K562 (cell line): ENCODE results near the gene TMEM167B. TPM values are rescaled to one million over a fixed set of nuclear protein-coding genes. Genes with fewer than 3 reads are reported as not detected.

Experiments
- ATAC-seq: fragments of 200-7000 bp; cut with Tn5 transposase; 3 replicates; pipeline ENCODE4 v1.9.1; 2020; ENCODE audit warnings: moderate library complexity
- BruUV-seq: library from RNA; stranded (reverse); fragments of 400-500 nt; replicated peaks from 2 replicates; lab custom pipeline; 2021; lab: Mats Ljungman, UMichigan
- CTCF ChIA-PET: fragments of 300-600 bp; formaldehyde crosslinking; extraction: SDS; loops from one replicate; lab custom pipeline; 2021; ENCODE audit warnings: low intra/inter-chr PET ratio; lab: Yijun Ruan, JAX
- POLR2A ChIA-PET: fragments of 300-600, 350-650 bp; sonication (Branson Sonifier 250); formaldehyde crosslinking; extraction: SDS; loops from one replicate; lab custom pipeline; 2021; ENCODE audit warnings: antibody characterized with exemption, inconsistent platforms; lab: Yijun Ruan, JAX
- DNase-seq, 4 experiments: peaks; one replicate each; pipeline versions ENCODE4 v3.0.0 to v3.0.0-alpha.2; 2011 to 2018; ENCODE audit warnings: low spot score in 3 of 4, mixed read lengths in 3 of 4; ENCODE audit errors: extremely low read depth in 1 of 4
- FAIRE-seq: peaks from 2 replicates; lab custom pipeline; 2011; peaks lifted over from hg19 to GRCh38; lab: Jason Lieb, UNC
- H2AFZ ChIP-seq: 2 replicates; pipeline ENCODE4 v1.6.0; 2011; ENCODE audit warnings: low read depth, low read length, control low read depth, inconsistent platforms
- H3K27ac ChIP-seq: fragments of 200-600 bp; 3 replicates; pipeline ENCODE4 v1.8.0; 2011; ENCODE audit warnings: low read depth, mild to moderate bottlenecking, control low read depth, inconsistent platforms, low read length, moderate library complexity, mixed read lengths; ENCODE audit errors: extremely low read depth
- H3K27me3 ChIP-seq, 2 experiments: fragments of 300-600 bp in 1 of 2; 2 replicates in 1 of 2; 3 replicates in 1 of 2; pipeline versions ENCODE4 v1.6.0 to v1.8.0; 2011; ENCODE audit warnings: inconsistent platforms in 2 of 2, low read length in 2 of 2, mild to moderate bottlenecking in 1 of 2, mixed read lengths in 1 of 2, moderate library complexity in 1 of 2; ENCODE audit not compliant: control insufficient read depth in 2 of 2, insufficient read depth in 2 of 2
- H3K36me3 ChIP-seq: fragments of 300-600 bp; 3 replicates; pipeline ENCODE4 v1.8.0; 2011; ENCODE audit warnings: mild to moderate bottlenecking, low read length, inconsistent platforms; ENCODE audit not compliant: control insufficient read depth, insufficient read depth
- H3K4me1 ChIP-seq, 2 experiments: fragments of 200-600 bp in 1 of 2; replicated peaks in 1 of 2; 2 replicates in 1 of 2; 3 replicates in 1 of 2; pipeline versions ENCODE4 v1.5.1 to v1.8.0; 2011; ENCODE audit warnings: inconsistent platforms in 2 of 2, low read length in 2 of 2, mild to moderate bottlenecking in 1 of 2, mixed read lengths in 1 of 2, moderate library complexity in 1 of 2; ENCODE audit not compliant: control insufficient read depth in 2 of 2, insufficient read depth in 2 of 2
- H3K4me2 ChIP-seq: 2 replicates; pipeline ENCODE4 v1.6.1; 2011; ENCODE audit warnings: low read length, control low read depth, inconsistent platforms, mixed read lengths; ENCODE audit not compliant: insufficient read depth
- H3K4me3 ChIP-seq: fragments of 200-600 bp; sonication (generic), shearing (Covaris generic); 2 replicates; pipeline ENCODE4 v1.5.1; 2016; ENCODE audit warnings: control low read depth, inconsistent platforms
- H3K79me2 ChIP-seq: fragments of 200-600 bp; 3 replicates; pipeline ENCODE4 v1.8.0; 2011; ENCODE audit warnings: low read length, inconsistent platforms; ENCODE audit not compliant: control insufficient read depth, insufficient read depth
- H3K9ac ChIP-seq, 2 experiments: 2 replicates each; pipeline versions ENCODE4 v1.6.0 to v1.6.1; 2011; ENCODE audit warnings: low read depth in 2 of 2, low read length in 2 of 2, control low read depth in 1 of 2, inconsistent platforms in 1 of 2, mild to moderate bottlenecking in 1 of 2, mixed read lengths in 1 of 2; ENCODE audit not compliant: insufficient read depth in 1 of 2
- H3K9me1 ChIP-seq: one replicate; pipeline ENCODE4 v1.6.0; 2011; ENCODE audit warnings: inconsistent platforms, mild to moderate bottlenecking, low read length, moderate library complexity; ENCODE audit not compliant: control insufficient read depth, insufficient read depth
- H3K9me3 ChIP-seq: replicated peaks from 2 replicates; pipeline ENCODE4 v1.5.1; 2011; ENCODE audit warnings: low read depth, low read length, inconsistent platforms; ENCODE audit not compliant: control insufficient read depth, insufficient read depth
- H4K20me1 ChIP-seq: replicated peaks from 2 replicates; pipeline ENCODE4 v1.6.1; 2011; ENCODE audit warnings: low read length, inconsistent platforms, mixed read lengths; ENCODE audit not compliant: control insufficient read depth, insufficient read depth
- ATF6 ChIP-seq: sonication (generic); formaldehyde crosslinking; IDR thresholded peaks from 2 replicates; pipeline ENCODE4 v1.4.0; 2020; ENCODE audit warnings: mild to moderate bottlenecking, missing genetic modification reagents
- CHD2 ChIP-seq: IDR thresholded peaks from 2 replicates; pipeline ENCODE4 v1.6.1; 2011; ENCODE audit warnings: low read depth, low read length
- ELF4 ChIP-seq: fragments of 450-650 bp; formaldehyde crosslinking; IDR thresholded peaks from 2 replicates; pipeline ENCODE4 v1.4.0; 2022; ENCODE audit warnings: missing genetic modification characterization
- ERF ChIP-seq: fragments of 450-650 bp; formaldehyde crosslinking; IDR thresholded peaks from 2 replicates; pipeline ENCODE4 v1.4.0; 2020; ENCODE audit warnings: mild to moderate bottlenecking, mixed read lengths
- ESRRB ChIP-seq: fragments of 250-450 bp; sonication (Bioruptor Pico); IDR thresholded peaks from 2 replicates; pipeline ENCODE4 v1.5.0; 2020; ENCODE audit warnings: mild to moderate bottlenecking, moderate library complexity, borderline replicate concordance
- GATAD2B ChIP-seq: fragments of 450-650 bp; IDR thresholded peaks from 2 replicates; pipeline ENCODE4 v1.6.1; 2017; ENCODE audit warnings: mild to moderate bottlenecking, borderline replicate concordance
- KLF10 ChIP-seq: fragments of 250-450 bp; sonication (Bioruptor Pico); IDR thresholded peaks from 2 replicates; pipeline ENCODE4 v1.6.1; 2021; ENCODE audit warnings: matching md5 sums
- MBD1 ChIP-seq: fragments of 250-450 bp; sonication (Bioruptor Pico); IDR thresholded peaks from 2 replicates; pipeline ENCODE4 v1.8.0; 2022; ENCODE audit warnings: inconsistent platforms
- MYNN ChIP-seq, 2 experiments: sonication (generic); formaldehyde crosslinking in 1 of 2; IDR thresholded peaks; 2 replicates each; pipeline versions ENCODE4 v1.5.0 to v1.6.1; 2016 to 2020; ENCODE audit warnings: antibody characterized with exemption in 1 of 2, missing genetic modification reagents in 1 of 2
- NFIC ChIP-seq: fragments of 450-650 bp; IDR thresholded peaks from 2 replicates; pipeline ENCODE4 v1.6.1; 2017; ENCODE audit warnings: mild to moderate bottlenecking, inconsistent platforms
- OTX1 ChIP-seq: fragments of 450-650 bp; formaldehyde crosslinking; IDR thresholded peaks from 2 replicates; pipeline ENCODE4 v1.4.0; 2022; ENCODE audit warnings: mild to moderate bottlenecking
- POLR3A ChIP-seq: IDR thresholded peaks from 2 replicates; pipeline ENCODE4 v1.6.1; 2011; ENCODE audit warnings: borderline replicate concordance, mild to moderate bottlenecking, moderate library complexity; ENCODE audit not compliant: insufficient read length, insufficient read depth; ENCODE audit errors: extremely low read depth
- RB1 ChIP-seq: fragments of 450-650 bp; IDR thresholded peaks from 2 replicates; pipeline ENCODE4 v1.6.1; 2017; ENCODE audit warnings: low read depth, mild to moderate bottlenecking
- SMARCE1 ChIP-seq: fragments of 450-650 bp; IDR thresholded peaks from 2 replicates; pipeline ENCODE4 v1.7.1; 2016; ENCODE audit warnings: mild to moderate bottlenecking
- ZNF274 ChIP-seq: IDR thresholded peaks from 2 replicates; pipeline ENCODE4 v1.6.1; 2011; ENCODE audit warnings: low read depth, mild to moderate bottlenecking, low read length, moderate library complexity, borderline replicate concordance
- ZNF311 ChIP-seq: fragments of 250-450 bp; sonication (Bioruptor Pico); IDR thresholded peaks from 2 replicates; pipeline ENCODE4 v1.4.0; 2020; ENCODE audit warnings: mild to moderate bottlenecking, moderate library complexity
- ZNF518B ChIP-seq: fragments of 250-450 bp; sonication (Bioruptor Pico); IDR thresholded peaks from 2 replicates; pipeline ENCODE4 v1.5.0; 2021; ENCODE audit warnings: mild to moderate bottlenecking, moderate library complexity
- ZNF707 ChIP-seq: fragments of 250-450 bp; sonication (Bioruptor Pico); conservative IDR thresholded peaks from 2 replicates; pipeline ENCODE4 v1.8.0; 2022; ENCODE audit warnings: inconsistent platforms, mild to moderate bottlenecking, moderate library complexity
- WGBS: fragments of 100-300 bp; shearing (Covaris generic); methylation state at CpG from one replicate; pipeline ENCODE4 v1.1.6; 2016; ENCODE audit warnings: low coverage, mixed read lengths; ENCODE audit not compliant: insufficient coverage; ENCODE audit errors: missing lambda C conversion rate; 5-methylcytosine and 5-hydroxymethylcytosine counted together
- in situ Hi-C: fragments of 300-500 bp; cut with MboI; formaldehyde crosslinking; loops from 4 replicates; pipeline ENCODE4 v1.15.0; 2018; ENCODE audit warnings: inconsistent platforms, mixed read lengths
- intact Hi-C: fragments of 100-400 bp; cut with micrococcal nuclease; formaldehyde crosslinking; loops from 2 replicates; pipeline ENCODE4 v1.14.2; 2022
- polyA plus RNA-seq, 8 experiments: library from polyadenylated mRNA; depleted of rRNA in 4 of 8; stranded (reverse) in 5 of 8; unstranded in 3 of 8; fragments of >200 nt; fragmentation: Nextera tagmentation in 2 of 8; fragmentation: Illumina TruSeq in 1 of 8; extraction: Ambion mirVana in 2 of 8; extraction: Trizol in 1 of 8; gene quantifications; 2 replicates each; pipeline versions ENCODE4 v1.2.1 to v1.2.3, GENCODE V29; 2011 to 2014; ENCODE audit warnings: inconsistent platforms in 1 of 8, missing spikeins in 1 of 8
- total RNA-seq, 7 experiments: library from RNA; depleted of rRNA in 6 of 7; stranded (reverse); fragments of >200 nt in 6 of 7; fragmentation: Illumina TruSeq in 2 of 7; extraction: Trizol in 2 of 7; gene quantifications; 2 replicates each; pipeline versions ENCODE4 v1.2.1 to v1.2.3, GENCODE V29; 2011 to 2021; ENCODE audit warnings: low replicate concordance in 1 of 7

The TMEM167B gene
- total and polyA plus RNA-seq, 9 of the 15 experiments (the other 6 are each of a cell fraction or from before 2014, with no cell fraction given): 17.2 to 36.4 (median 32.2) TPM

GRCh38 chr1:109131059-109131458 is 40.5 kb downstream of the TMEM167B start:
- no peaks in the 10 kb centered on the region for H3K9me1 ChIP-seq
- H3K4me3 ChIP-seq: no peak overlapping the region
- ATAC-seq (no peak), FAIRE-seq (no peak), DNase-seq (no peak)
- peaks cover 19 to 24% of the 10 kb centered on the region in 2 experiments; a peak in 3 of 5 replicates for H3K4me1 ChIP-seq
- H3K4me2 ChIP-seq: no peak overlapping the region
- no peak overlapping the region for H3K9ac ChIP-seq
- ChIA-PET CTCF (no interaction called here), POLR2A (interaction anchor here (0.6 to 1.4 kb wide), 12 partner anchors 10 to 183 kb away, joined by 3 to 4 read pairs (median 3); no protein-coding TSS in a partner anchor)
- no peaks in the 10 kb centered on the region for H3K9me3 ChIP-seq
- H3K27ac ChIP-seq: no peak overlapping the region
- no peaks in the 10 kb centered on the region for H3K79me2 ChIP-seq
- no peak for TF ChIP-seq KLF10
- TF ChIP-seq MBD1 (CRISPR knock-in tag): no peak
- TF ChIP-seq ERF: no peak
- no peak for TF ChIP-seq MYNN (IDR thresholded peaks at IDR 0.05)
- TF ChIP-seq MYNN (CRISPR knock-in tag; IDR thresholded peaks at IDR 0.05): no peak
- no peak for TF ChIP-seq SMARCE1
- no peak for TF ChIP-seq CHD2
- TF ChIP-seq OTX1 (CRISPR knock-in tag): no peak
- TF ChIP-seq ZNF274: no peak
- no peak for TF ChIP-seq ZNF518B (CRISPR knock-in tag)
- no peak for TF ChIP-seq RB1
- TF ChIP-seq ZNF311 (CRISPR knock-in tag): no peak
- no peak for TF ChIP-seq ELF4 (CRISPR knock-in tag)
- TF ChIP-seq NFIC: no peak
- no peak for TF ChIP-seq POLR3A
- no peak for TF ChIP-seq ATF6 (CRISPR knock-in tag)
- no peak for TF ChIP-seq ESRRB (CRISPR knock-in tag)
- no peak for TF ChIP-seq ZNF707
- TF ChIP-seq GATAD2B: no peak
- H4K20me1 ChIP-seq: no peaks in the 10 kb centered on the region
- H2AFZ ChIP-seq: peak overlapping the region; percentile 66
- intact Hi-C loops (loop anchor here (5.0 kb wide), 1 partner anchor 61 kb away; no protein-coding TSS in a partner anchor), in situ Hi-C loops (no loop called here)
- H3K36me3 ChIP-seq: no peaks in the 10 kb centered on the region
- no peaks in the 10 kb centered on the region for H3K27me3 ChIP-seq
- WGBS: 68% methylated on average over 2 of the region's 2 CpGs
- BruUV-seq: no TSS peak
